GM12878 (cell line): ENCODE data around the gene SIVA1.

Experiments
- EZH2 ChIP-seq: IDR thresholded peaks from 2 replicates; pipeline ENCODE4 v1.6.1; 2012; ENCODE audit warnings: low read depth, mild to moderate bottlenecking, control low read depth, inconsistent platforms, low read length, borderline replicate concordance; ENCODE audit not compliant: control insufficient read depth
- HCFC1 ChIP-seq: fragments of 150-350 bp; IDR thresholded peaks from 2 replicates; pipeline ENCODE4 v1.6.1; 2014; ENCODE audit warnings: low read length
- JUND ChIP-seq: IDR thresholded peaks from 2 replicates; pipeline ENCODE4 v1.6.1; 2012; ENCODE audit warnings: low read depth, mild to moderate bottlenecking, low read length, improper control_type of control experiment, moderate library complexity
- NFIC ChIP-seq: IDR thresholded peaks from 2 replicates; pipeline ENCODE4 v1.6.1; 2012; ENCODE audit warnings: low read depth, mild to moderate bottlenecking, inconsistent platforms, low read length, moderate library complexity
- PAX8 ChIP-seq: fragments of 450-650 bp; IDR thresholded peaks from 2 replicates; pipeline ENCODE4 v1.6.1; 2017; ENCODE audit warnings: mild to moderate bottlenecking, moderate library complexity
- PML ChIP-seq: IDR thresholded peaks from 2 replicates; pipeline ENCODE4 v1.6.1; 2012; ENCODE audit warnings: low read length, inconsistent platforms
- SMC3 ChIP-seq: IDR thresholded peaks from 2 replicates; pipeline ENCODE4 v1.6.1; 2011; ENCODE audit warnings: low read length, improper control_type of control experiment, borderline replicate concordance
- TCF7 ChIP-seq: IDR thresholded peaks from 2 replicates; pipeline ENCODE4 v1.6.1; 2014; ENCODE audit warnings: antibody characterized with exemption, borderline replicate concordance
- YY1 ChIP-seq: IDR thresholded peaks from 2 replicates; pipeline ENCODE4 v1.6.1; 2011; ENCODE audit warnings: low read depth, mild to moderate bottlenecking, low read length
- ZZZ3 ChIP-seq: IDR thresholded peaks from 2 replicates; pipeline ENCODE4 v1.6.1; 2011; ENCODE audit warnings: low read depth; ENCODE audit not compliant: control insufficient read depth, insufficient read length
- TF ChIP-seq, protein P1 (sequence below), 3 experiments: IDR thresholded peaks in 2 of 3; conservative IDR thresholded peaks in 1 of 3; 2 replicates each; pipeline ENCODE4 v1.5.1; 2011; ENCODE audit warnings: low read depth in 3 of 3, low read length in 3 of 3, mild to moderate bottlenecking in 3 of 3, control low read depth in 2 of 3, moderate library complexity in 2 of 3, inconsistent platforms in 1 of 3, mixed read lengths in 1 of 3; ENCODE audit not compliant: control insufficient read depth in 2 of 3, insufficient read depth in 1 of 3; ENCODE audit errors: extremely low read depth in 1 of 3
- TF ChIP-seq, protein P2 (sequence below): fragments of 450-650 bp; formaldehyde crosslinking; IDR thresholded peaks from 2 replicates; pipeline ENCODE4 v1.4.0; 2020; ENCODE audit warnings: mild to moderate bottlenecking, moderate library complexity
- TF ChIP-seq, protein P3 (sequence below): IDR thresholded peaks from 2 replicates; pipeline ENCODE4 v1.6.1; 2011; ENCODE audit warnings: low read depth, low read length, improper control_type of control experiment, borderline replicate concordance

DNA sequence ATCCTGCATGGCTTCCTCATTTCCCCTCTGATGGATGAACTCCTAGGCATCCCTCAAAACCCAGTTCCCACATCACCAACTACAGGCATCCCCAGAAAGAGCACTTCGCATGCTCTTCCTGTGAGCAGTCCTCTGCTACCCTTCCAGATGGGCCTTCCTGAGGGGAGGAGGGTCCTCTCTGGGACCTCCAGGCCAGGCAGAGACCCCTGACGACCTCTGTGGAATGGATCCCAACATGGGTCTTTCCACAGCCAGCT, 40.7 kb downstream of the SIVA1 start:
- TF ChIP-seq YY1, result no peak
- TF ChIP-seq PAX8, result no peak
- TF ChIP-seq SMC3, result no peak
- TF ChIP-seq EZH2, result no peak
- no peak for TF ChIP-seq JUND
- TF ChIP-seq ZZZ3, result no peak
- no peak for TF ChIP-seq HCFC1
- TF ChIP-seq, protein P1, sequence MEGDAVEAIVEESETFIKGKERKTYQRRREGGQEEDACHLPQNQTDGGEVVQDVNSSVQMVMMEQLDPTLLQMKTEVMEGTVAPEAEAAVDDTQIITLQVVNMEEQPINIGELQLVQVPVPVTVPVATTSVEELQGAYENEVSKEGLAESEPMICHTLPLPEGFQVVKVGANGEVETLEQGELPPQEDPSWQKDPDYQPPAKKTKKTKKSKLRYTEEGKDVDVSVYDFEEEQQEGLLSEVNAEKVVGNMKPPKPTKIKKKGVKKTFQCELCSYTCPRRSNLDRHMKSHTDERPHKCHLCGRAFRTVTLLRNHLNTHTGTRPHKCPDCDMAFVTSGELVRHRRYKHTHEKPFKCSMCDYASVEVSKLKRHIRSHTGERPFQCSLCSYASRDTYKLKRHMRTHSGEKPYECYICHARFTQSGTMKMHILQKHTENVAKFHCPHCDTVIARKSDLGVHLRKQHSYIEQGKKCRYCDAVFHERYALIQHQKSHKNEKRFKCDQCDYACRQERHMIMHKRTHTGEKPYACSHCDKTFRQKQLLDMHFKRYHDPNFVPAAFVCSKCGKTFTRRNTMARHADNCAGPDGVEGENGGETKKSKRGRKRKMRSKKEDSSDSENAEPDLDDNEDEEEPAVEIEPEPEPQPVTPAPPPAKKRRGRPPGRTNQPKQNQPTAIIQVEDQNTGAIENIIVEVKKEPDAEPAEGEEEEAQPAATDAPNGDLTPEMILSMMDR (IDR thresholded peaks at IDR 0.05 in 2 of 3, conservative IDR thresholded peaks at IDR 0.05 in 1 of 3; ENCODE audit: control insufficient read depth in 2 of 3, extremely low read depth in 1 of 3, insufficient read depth in 1 of 3, low read depth in 3 of 3, low read length in 3 of 3), result no peak
- TF ChIP-seq, protein P2, sequence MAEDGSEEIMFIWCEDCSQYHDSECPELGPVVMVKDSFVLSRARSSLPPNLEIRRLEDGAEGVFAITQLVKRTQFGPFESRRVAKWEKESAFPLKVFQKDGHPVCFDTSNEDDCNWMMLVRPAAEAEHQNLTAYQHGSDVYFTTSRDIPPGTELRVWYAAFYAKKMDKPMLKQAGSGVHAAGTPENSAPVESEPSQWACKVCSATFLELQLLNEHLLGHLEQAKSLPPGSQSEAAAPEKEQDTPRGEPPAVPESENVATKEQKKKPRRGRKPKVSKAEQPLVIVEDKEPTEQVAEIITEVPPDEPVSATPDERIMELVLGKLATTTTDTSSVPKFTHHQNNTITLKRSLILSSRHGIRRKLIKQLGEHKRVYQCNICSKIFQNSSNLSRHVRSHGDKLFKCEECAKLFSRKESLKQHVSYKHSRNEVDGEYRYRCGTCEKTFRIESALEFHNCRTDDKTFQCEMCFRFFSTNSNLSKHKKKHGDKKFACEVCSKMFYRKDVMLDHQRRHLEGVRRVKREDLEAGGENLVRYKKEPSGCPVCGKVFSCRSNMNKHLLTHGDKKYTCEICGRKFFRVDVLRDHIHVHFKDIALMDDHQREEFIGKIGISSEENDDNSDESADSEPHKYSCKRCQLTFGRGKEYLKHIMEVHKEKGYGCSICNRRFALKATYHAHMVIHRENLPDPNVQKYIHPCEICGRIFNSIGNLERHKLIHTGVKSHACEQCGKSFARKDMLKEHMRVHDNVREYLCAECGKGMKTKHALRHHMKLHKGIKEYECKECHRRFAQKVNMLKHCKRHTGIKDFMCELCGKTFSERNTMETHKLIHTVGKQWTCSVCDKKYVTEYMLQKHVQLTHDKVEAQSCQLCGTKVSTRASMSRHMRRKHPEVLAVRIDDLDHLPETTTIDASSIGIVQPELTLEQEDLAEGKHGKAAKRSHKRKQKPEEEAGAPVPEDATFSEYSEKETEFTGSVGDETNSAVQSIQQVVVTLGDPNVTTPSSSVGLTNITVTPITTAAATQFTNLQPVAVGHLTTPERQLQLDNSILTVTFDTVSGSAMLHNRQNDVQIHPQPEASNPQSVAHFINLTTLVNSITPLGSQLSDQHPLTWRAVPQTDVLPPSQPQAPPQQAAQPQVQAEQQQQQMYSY (CRISPR knock-in tag), result no peak
- TF ChIP-seq TCF7, result no peak
- no peak for TF ChIP-seq PML
- TF ChIP-seq NFIC, result no peak
- TF ChIP-seq, protein P3, sequence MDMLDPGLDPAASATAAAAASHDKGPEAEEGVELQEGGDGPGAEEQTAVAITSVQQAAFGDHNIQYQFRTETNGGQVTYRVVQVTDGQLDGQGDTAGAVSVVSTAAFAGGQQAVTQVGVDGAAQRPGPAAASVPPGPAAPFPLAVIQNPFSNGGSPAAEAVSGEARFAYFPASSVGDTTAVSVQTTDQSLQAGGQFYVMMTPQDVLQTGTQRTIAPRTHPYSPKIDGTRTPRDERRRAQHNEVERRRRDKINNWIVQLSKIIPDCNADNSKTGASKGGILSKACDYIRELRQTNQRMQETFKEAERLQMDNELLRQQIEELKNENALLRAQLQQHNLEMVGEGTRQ, result no peak
